HepG2 (cell line): ENCODE data around the gene ST6GALNAC3. TPM values are rescaled to one million over a fixed set of nuclear protein-coding genes. Genes with fewer than 3 reads are reported as not detected.

ENCODE experiments used
- GMEB1 ChIP-seq: sonication (generic); formaldehyde crosslinking; IDR thresholded peaks from 2 replicates; pipeline ENCODE4 v1.5.1; 2020; ENCODE audit warnings: missing genetic modification reagents, mild to moderate bottlenecking, borderline replicate concordance
- GTF3A ChIP-seq: sonication (generic); formaldehyde crosslinking; conservative IDR thresholded peaks from 2 replicates; pipeline ENCODE4 v1.4.0; 2020; ENCODE audit warnings: mild to moderate bottlenecking, missing genetic modification reagents
- NPAS2 ChIP-seq: sonication (generic); formaldehyde crosslinking; IDR thresholded peaks from 2 replicates; pipeline ENCODE4 v1.8.0; 2022; ENCODE audit warnings: mild to moderate bottlenecking, missing genetic modification reagents, borderline replicate concordance
- RAD51 ChIP-seq: fragments of 450-650 bp; IDR thresholded peaks from 2 replicates; pipeline ENCODE4 v1.6.1; 2016; ENCODE audit warnings: borderline replicate concordance
- SNAPC4 ChIP-seq: sonication (generic); formaldehyde crosslinking; IDR thresholded peaks from 2 replicates; pipeline ENCODE4 v1.4.0; 2020; ENCODE audit warnings: mild to moderate bottlenecking, missing genetic modification reagents
- ZFP36L2 ChIP-seq: sonication (generic); formaldehyde crosslinking; IDR thresholded peaks from 2 replicates; pipeline ENCODE4 v1.4.0; 2020; ENCODE audit warnings: missing genetic modification reagents
- ZFP41 ChIP-seq: sonication (generic); formaldehyde crosslinking; IDR thresholded peaks from 2 replicates; pipeline ENCODE4 v1.4.0; 2020; ENCODE audit warnings: mild to moderate bottlenecking, missing genetic modification reagents, borderline replicate concordance
- polyA plus RNA-seq, 8 experiments: library from polyadenylated mRNA; depleted of rRNA in 3 of 8; stranded (reverse) in 7 of 8; unstranded in 1 of 8; fragments of >200 nt; fragmentation: Illumina TruSeq in 4 of 8; extraction: Trizol in 4 of 8; gene quantifications; 2 replicates each; pipeline versions ENCODE4 v1.2.1 to v1.2.3, GENCODE V29; 2011 to 2016; ENCODE audit warnings: low read depth in 4 of 8, missing spikeins in 1 of 8, mixed read lengths in 1 of 8; ENCODE audit not compliant: insufficient read depth in 1 of 8
- total RNA-seq, 5 experiments: library from RNA; depleted of rRNA; stranded (reverse); fragments of >200 nt; fragmentation: Illumina TruSeq; extraction: Trizol; gene quantifications; 2 replicates each; pipeline ENCODE4 v1.2.3, GENCODE V29; 2016; ENCODE audit warnings: low read depth in 1 of 5

ST6GALNAC3 gene
- total and polyA plus RNA-seq, 2 of the 13 experiments (the other 11 are each of a cell fraction or from before 2014, with no cell fraction given), result not detected

- TF ChIP-seq SNAPC4 (CRISPR knock-in tag) (no peak), ZFP36L2 (CRISPR knock-in tag) (no peak), GMEB1 (CRISPR knock-in tag) (no peak), NPAS2 (CRISPR knock-in tag) (no peak), ZFP41 (CRISPR knock-in tag) (no peak), RAD51 (no peak), GTF3A (CRISPR knock-in tag) (no peak)
Observed at GRCh38 chr1:76238094-76238628, 163.6 kb downstream of the ST6GALNAC3 start (continued).
